ENCODE results near the gene ZNF213.
A peak's percentile ranks its signal among the peaks of the same experiment; 100 is the strongest.

Gene ZNF213

GRCh38 chr16:3106205-3106928 lies 28.5 kb upstream of the ZNF213 start:
- peak; percentile 85 for DNase-seq
- Histone ChIP-seq H3K4me1 (ENCODE audit: control insufficient read depth, insufficient read depth, low read depth, low read length) (peaks cover 4% of the 10 kb centered on the region), H2BK120ac (ENCODE audit: low read depth, low read length) (peak overlapping the region; percentile 84)

DNA sequence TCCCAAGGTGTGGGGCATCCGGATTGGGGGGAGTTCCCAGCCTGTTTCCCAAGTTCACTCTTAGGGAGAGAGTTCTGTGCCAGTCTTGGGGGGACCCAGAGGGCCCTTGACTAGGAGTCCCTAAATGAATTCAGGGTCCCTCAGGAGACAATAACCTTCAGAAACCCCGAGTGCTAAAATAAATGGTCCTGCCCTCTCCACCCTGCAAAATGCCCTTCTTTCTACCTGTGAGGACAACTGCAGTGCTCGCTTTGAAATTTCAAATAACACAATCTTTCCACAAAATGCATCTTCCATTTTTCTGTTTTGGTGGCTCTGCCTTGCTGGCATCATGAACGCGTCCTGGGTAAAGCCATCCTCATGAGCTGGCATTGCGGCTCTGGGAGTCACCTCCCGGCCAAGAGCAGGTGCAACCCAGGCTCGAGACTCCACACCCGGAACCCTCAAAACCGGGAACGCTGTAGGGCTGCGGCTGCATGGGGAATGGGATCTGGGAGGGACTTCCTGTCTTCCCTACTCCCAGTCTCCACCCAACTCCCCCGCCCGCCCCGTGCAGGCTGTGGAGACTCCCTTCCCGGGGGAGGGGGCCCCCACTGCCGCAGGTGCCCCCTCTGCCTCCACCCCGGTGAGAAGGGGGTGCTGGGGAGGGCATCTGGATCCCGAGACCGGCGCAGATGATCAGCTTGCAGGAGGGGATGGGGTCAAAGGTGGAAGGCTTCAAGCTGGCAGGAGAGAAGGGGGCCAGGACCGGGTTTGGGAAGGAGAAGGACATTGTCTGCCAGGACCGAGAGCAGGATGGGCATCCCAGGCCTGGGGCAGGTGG lies 22.6 kb upstream of the ZNF213 start, which contains the start of gene ZNF205:
TSS of gene ZNF205 (plus strand) at position 529 of the 823 bp plus-strand sequence. CDS start 845 bp downstream, outside the sequence.
- Histone ChIP-seq H3K9ac (ENCODE audit: low read length) (peak within 1 kb of the TSS; percentile 85), H2BK15ac (ENCODE audit: low read depth, poor library complexity, severe bottlenecking) (no peak within 1 kb of the TSS), H4K8ac (ENCODE audit: low read length) (peak within 1 kb of the TSS; percentile 93), H2AFZ (ENCODE audit: low read depth, low read length) (peak within 1 kb of the TSS; percentile 78), H3K27me3 (ENCODE audit: control insufficient read depth in 1 of 2, insufficient read depth in 1 of 2, low read length in 2 of 2) (no peaks in the 10 kb centered on the region), H3K79me1 (replicated peaks; ENCODE audit: low read length, poor library complexity, severe bottlenecking) (peaks cover 39% of the 10 kb centered on the region), H3K4me1 (ENCODE audit: control insufficient read depth, insufficient read depth, low read depth, low read length) (peaks cover 24% of the 10 kb centered on the region), H2BK120ac (ENCODE audit: low read depth, low read length) (no peak within 1 kb of the TSS), H2BK5ac (ENCODE audit: low read depth, low read length, poor library complexity, severe bottlenecking) (no peak within 1 kb of the TSS), H3K27ac (ENCODE audit: low read length, poor library complexity, severe bottlenecking) (no peak within 1 kb of the TSS), H3K9me3 (ENCODE audit: control insufficient read depth, low read length) (no peaks in the 10 kb centered on the region), H3K36me3 (ENCODE audit: control insufficient read depth in 1 of 2, insufficient read depth in 2 of 2, low read depth in 1 of 2, low read length in 2 of 2) (peaks cover 19 to 22% of the 10 kb centered on the region in 2 experiments), H4K91ac (ENCODE audit: low read length) (peak within 1 kb of the TSS; percentile 87), H3K23ac (ENCODE audit: low read length in 2 of 2) (peak within 1 kb of the TSS in 1 of 2 experiments; percentile 67), H2BK12ac (ENCODE audit: low read length in 2 of 2) (no peak within 1 kb of the TSS), H3K18ac (ENCODE audit: low read depth in 1 of 2, low read length in 2 of 2) (peak within 1 kb of the TSS; percentile 62 to 72), H3K4me2 (ENCODE audit: low read length, poor library complexity, severe bottlenecking) (peak within 1 kb of the TSS; percentile 79), H3K14ac (ENCODE audit: low read length in 2 of 2) (peak within 1 kb of the TSS in 1 of 2 experiments; percentile 84), H3K4ac (ENCODE audit: low read depth in 1 of 2, low read length in 2 of 2) (peak within 1 kb of the TSS; percentile 89), H2AK5ac (ENCODE audit: low read length, severe bottlenecking) (peak within 1 kb of the TSS; percentile 23), H3K4me3 (ENCODE audit: insufficient read depth in 1 of 2, low read depth in 1 of 2, low read length in 2 of 2) (peak within 1 kb of the TSS; percentile 73 to 94)
- 12% methylated on average over 17 of the region's 23 CpGs for WGBS
- DNase-seq, result peak; percentile 74

More at GRCh38 chr16:3106205-3106928, 28.5 kb upstream of the ZNF213 start:
- peak overlapping the region; percentile 57 for H3K9ac ChIP-seq (ENCODE audit: low read length)
- H3K79me1 ChIP-seq (replicated peaks; ENCODE audit: low read length, poor library complexity, severe bottlenecking), result no peaks in the 10 kb centered on the region
- H3K27ac ChIP-seq (ENCODE audit: low read length, poor library complexity, severe bottlenecking), result no peak overlapping the region
- no peak overlapping the region for H2BK15ac ChIP-seq (ENCODE audit: low read depth, poor library complexity, severe bottlenecking)
- H2AK5ac ChIP-seq (ENCODE audit: low read length, severe bottlenecking), result no peak overlapping the region
- no peaks in the 10 kb centered on the region for H3K36me3 ChIP-seq (ENCODE audit: control insufficient read depth in 1 of 2, insufficient read depth in 2 of 2, low read depth in 1 of 2, low read length in 2 of 2)
- H2BK5ac ChIP-seq (ENCODE audit: low read depth, low read length, poor library complexity, severe bottlenecking), result no peak overlapping the region
- H3K9me3 ChIP-seq (ENCODE audit: control insufficient read depth, low read length), result no peaks in the 10 kb centered on the region
- H3K4ac ChIP-seq (ENCODE audit: low read depth in 1 of 2, low read length in 2 of 2), result peak overlapping the region; percentile 86 to 91
- H3K14ac ChIP-seq (ENCODE audit: low read length in 2 of 2), result peak overlapping the region in 1 of 2 experiments; percentile 98
- H4K91ac ChIP-seq (ENCODE audit: low read length), result peak overlapping the region; percentile 85
- H3K4me3 ChIP-seq (ENCODE audit: insufficient read depth in 1 of 2, low read depth in 1 of 2, low read length in 2 of 2), result peak overlapping the region; percentile 81 to 84
- H4K8ac ChIP-seq (ENCODE audit: low read length), result peak overlapping the region; percentile 97
- under 1% methylated on average over 64 of the region's 74 CpGs for WGBS
- no peaks in the 10 kb centered on the region for H3K27me3 ChIP-seq (ENCODE audit: control insufficient read depth in 1 of 2, insufficient read depth in 1 of 2, low read length in 2 of 2)
- no peak overlapping the region for H3K23ac ChIP-seq (ENCODE audit: low read length in 2 of 2)
- H3K18ac ChIP-seq (ENCODE audit: low read depth in 1 of 2, low read length in 2 of 2), result peak overlapping the region; percentile 23 to 97
- peak overlapping the region; percentile 98 for H3K4me2 ChIP-seq (ENCODE audit: low read length, poor library complexity, severe bottlenecking)
- H2BK12ac ChIP-seq (ENCODE audit: low read length in 2 of 2), result no peak overlapping the region
- peak overlapping the region; percentile 100 for H2AFZ ChIP-seq (ENCODE audit: low read depth, low read length)

GRCh38 chr16:3112881-3113574 lies 21.8 kb upstream of the ZNF213 start:
- peak overlapping the region; percentile 87 for H4K91ac ChIP-seq (ENCODE audit: low read length)
- no peak overlapping the region for H3K27ac ChIP-seq (ENCODE audit: low read length, poor library complexity, severe bottlenecking)
- peaks cover 24% of the 10 kb centered on the region for H3K4me1 ChIP-seq (ENCODE audit: control insufficient read depth, insufficient read depth, low read depth, low read length)
- no peak overlapping the region for H3K23ac ChIP-seq (ENCODE audit: low read length in 2 of 2)
- H3K4me2 ChIP-seq (ENCODE audit: low read length, poor library complexity, severe bottlenecking), result peak overlapping the region; percentile 79
- H3K4me3 ChIP-seq (ENCODE audit: insufficient read depth in 1 of 2, low read depth in 1 of 2, low read length in 2 of 2), result peak overlapping the region; percentile 73 to 94
- peak overlapping the region; percentile 89 for H3K4ac ChIP-seq (ENCODE audit: low read depth in 1 of 2, low read length in 2 of 2)
- H3K27me3 ChIP-seq (ENCODE audit: control insufficient read depth in 1 of 2, insufficient read depth in 1 of 2, low read length in 2 of 2), result no peaks in the 10 kb centered on the region
- H2AK5ac ChIP-seq (ENCODE audit: low read length, severe bottlenecking), result no peak overlapping the region
- peak overlapping the region; percentile 85 for H3K9ac ChIP-seq (ENCODE audit: low read length)
- peak overlapping the region; percentile 30 for H2AFZ ChIP-seq (ENCODE audit: low read depth, low read length)
- peak overlapping the region; percentile 93 for H4K8ac ChIP-seq (ENCODE audit: low read length)
- 56% methylated on average over 19 of the region's 19 CpGs for WGBS
- no peaks in the 10 kb centered on the region for H3K9me3 ChIP-seq (ENCODE audit: control insufficient read depth, low read length)
- H2BK15ac ChIP-seq (ENCODE audit: low read depth, poor library complexity, severe bottlenecking), result no peak overlapping the region
- no peak overlapping the region for H2BK120ac ChIP-seq (ENCODE audit: low read depth, low read length)
- H2BK12ac ChIP-seq (ENCODE audit: low read length in 2 of 2), result no peak overlapping the region
- H3K79me1 ChIP-seq (replicated peaks; ENCODE audit: low read length, poor library complexity, severe bottlenecking), result peaks cover 40% of the 10 kb centered on the region
- no peak overlapping the region for H2BK5ac ChIP-seq (ENCODE audit: low read depth, low read length, poor library complexity, severe bottlenecking)
- peaks cover 22 to 25% of the 10 kb centered on the region in 2 experiments for H3K36me3 ChIP-seq (ENCODE audit: control insufficient read depth in 1 of 2, insufficient read depth in 2 of 2, low read depth in 1 of 2, low read length in 2 of 2)
- DNase-seq, result no peak
- peak overlapping the region; percentile 62 to 72 for H3K18ac ChIP-seq (ENCODE audit: low read depth in 1 of 2, low read length in 2 of 2)
- peak overlapping the region in 1 of 2 experiments; percentile 84 for H3K14ac ChIP-seq (ENCODE audit: low read length in 2 of 2)

Data from mesenchymal stem cell (in vitro differentiated cells and primary cell).